RCC 7860 (cell line): ENCODE measurements around the gene B4GALT1.

Experiments used
- DNase-seq: peaks from one replicate; pipeline ENCODE4 v3.0.0-alpha.2; 2015; ENCODE audit warnings: low spot score
- FAIRE-seq: peaks from 2 replicates; lab custom pipeline; 2012; peaks lifted over from hg19 to GRCh38; lab: Jason Lieb, UNC

The B4GALT1 gene

GRCh38 chr9:33144551-33144950, 22.6 kb downstream of the B4GALT1 start:
- no peak for FAIRE-seq
- DNase-seq = no peak

GRCh38 chr9:33143241-33143661, 23.9 kb downstream of the B4GALT1 start:
- peak; percentile 62 for DNase-seq
- FAIRE-seq = peak; percentile 77

GRCh38 chr9:33142535-33142934, 24.6 kb downstream of the B4GALT1 start:
- no peak for DNase-seq
- no peak for FAIRE-seq

- DNase-seq (no peak), FAIRE-seq (no peak)
Observed at GRCh38 chr9:33140401-33141360, 26.5 kb downstream of the B4GALT1 start.

- FAIRE-seq (peak; percentile 74), DNase-seq (peak; percentile 51)
Observed at GRCh38 chr9:33139421-33140228, 27.5 kb downstream of the B4GALT1 start.

GRCh38 chr9:33138768-33139167, 28.4 kb downstream of the B4GALT1 start:
- DNase-seq = no peak
- FAIRE-seq = no peak

GRCh38 chr9:33137781-33138264, 29.3 kb downstream of the B4GALT1 start:
- DNase-seq (no peak), FAIRE-seq (no peak)

- no peak for FAIRE-seq
- no peak for DNase-seq
Observed at GRCh38 chr9:33136721-33137670, 30.1 kb downstream of the B4GALT1 start.

- no peak for DNase-seq
- no peak for FAIRE-seq
Observed at GRCh38 chr9:33135470-33135958, 31.6 kb downstream of the B4GALT1 start.

- DNase-seq (no peak), FAIRE-seq (no peak)
Observed at GRCh38 chr9:33135031-33135461, 32.1 kb downstream of the B4GALT1 start.

GRCh38 chr9:33133186-33133585, 34.0 kb downstream of the B4GALT1 start:
- FAIRE-seq = no peak
- DNase-seq = peak; percentile 29

- DNase-seq (peak; percentile 42), FAIRE-seq (peak; percentile 69)
Observed at GRCh38 chr9:33131790-33132772, 35.1 kb downstream of the B4GALT1 start.

- DNase-seq = no peak
- no peak for FAIRE-seq
Observed at GRCh38 chr9:33130961-33131789, 36.0 kb downstream of the B4GALT1 start.

- no peak for FAIRE-seq
Observed at GRCh38 chr9:33129886-33130881, 37.0 kb downstream of the B4GALT1 start.

GRCh38 chr9:33129251-33129885, 37.8 kb downstream of the B4GALT1 start:
- DNase-seq = no peak
- no peak for FAIRE-seq

More at GRCh38 chr9:33129886-33130881, 37.0 kb downstream of the B4GALT1 start:
- no peak for DNase-seq

GRCh38 chr9:33128570-33128969, 38.6 kb downstream of the B4GALT1 start:
- DNase-seq = no peak
- FAIRE-seq = no peak
